HT-29 (cell line): ENCODE data around the gene DCUN1D3. TPM values are rescaled to one million over a fixed set of nuclear protein-coding genes. Genes with fewer than 3 reads are reported as not detected.

ENCODE experiments used
- DNase-seq: peaks from one replicate; pipeline ENCODE4 v3.0.0-alpha.2; 2015; ENCODE audit warnings: low spot score
- small RNA-seq: library from RNA; depleted of rRNA; stranded (forward); fragments of <200 nt; gene quantifications from one replicate; pipeline ENCODE3, GENCODE V24; 2014
- total RNA-seq: library from RNA; depleted of rRNA; stranded (reverse); fragments of >200 nt; shearing (Covaris generic); gene quantifications from 2 replicates; pipeline ENCODE4 v1.2.3, GENCODE V29; 2014; rRNA removed

DCUN1D3 gene
- total RNA-seq, 1 experiment from 2014 or later = 8.9 TPM

GRCh38 chr16:20830372-20830771, 69.8 kb downstream of the DCUN1D3 start:
- no peak for DNase-seq

GRCh38 chr16:20829536-20829935, 70.6 kb downstream of the DCUN1D3 start:
- DNase-seq = no peak

- no peak for DNase-seq
These were observed 74.1 kb downstream of the DCUN1D3 start for GRCh38 chr16:20826039-20826566.

DNA sequence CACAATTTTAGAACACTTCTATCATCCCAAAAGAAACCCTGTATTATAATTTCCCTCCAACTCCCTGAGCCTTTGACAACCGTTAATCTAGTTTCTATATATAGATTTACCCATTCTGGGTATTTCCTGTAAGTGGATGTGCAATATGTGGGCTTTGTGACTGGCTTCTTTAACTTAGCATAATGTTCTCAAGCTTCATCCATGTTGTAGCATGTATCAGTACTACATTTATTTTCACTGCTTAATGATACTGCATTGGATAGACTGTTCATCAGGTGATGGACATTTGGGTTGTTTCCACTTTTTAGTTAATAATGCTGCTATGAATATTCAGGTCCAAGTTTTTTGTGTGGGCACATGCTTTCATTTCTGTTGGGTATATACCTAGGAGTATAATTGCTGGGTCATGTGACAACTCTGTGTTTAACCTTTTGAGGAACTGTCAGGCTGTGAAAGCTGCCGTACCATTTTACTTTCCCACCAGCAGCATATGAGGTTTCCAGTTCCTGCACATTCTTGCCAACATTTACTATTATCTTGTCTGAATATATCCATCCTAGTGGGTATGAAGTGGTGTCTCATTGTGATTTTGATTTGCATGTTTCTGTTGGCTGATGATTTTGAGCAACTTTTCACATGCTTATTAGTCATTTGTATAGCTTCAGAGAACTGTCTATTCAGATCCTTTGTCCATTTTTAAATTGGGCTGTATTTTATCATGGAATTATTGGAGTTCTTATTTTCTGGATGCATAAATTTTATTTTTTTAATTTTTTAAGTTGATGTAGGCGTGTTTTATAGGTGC, 77.4 kb downstream of the DCUN1D3 start:
- no peak for DNase-seq

GRCh38 chr16:20821682-20822081, 78.5 kb downstream of the DCUN1D3 start:
- DNase-seq = no peak

DNA sequence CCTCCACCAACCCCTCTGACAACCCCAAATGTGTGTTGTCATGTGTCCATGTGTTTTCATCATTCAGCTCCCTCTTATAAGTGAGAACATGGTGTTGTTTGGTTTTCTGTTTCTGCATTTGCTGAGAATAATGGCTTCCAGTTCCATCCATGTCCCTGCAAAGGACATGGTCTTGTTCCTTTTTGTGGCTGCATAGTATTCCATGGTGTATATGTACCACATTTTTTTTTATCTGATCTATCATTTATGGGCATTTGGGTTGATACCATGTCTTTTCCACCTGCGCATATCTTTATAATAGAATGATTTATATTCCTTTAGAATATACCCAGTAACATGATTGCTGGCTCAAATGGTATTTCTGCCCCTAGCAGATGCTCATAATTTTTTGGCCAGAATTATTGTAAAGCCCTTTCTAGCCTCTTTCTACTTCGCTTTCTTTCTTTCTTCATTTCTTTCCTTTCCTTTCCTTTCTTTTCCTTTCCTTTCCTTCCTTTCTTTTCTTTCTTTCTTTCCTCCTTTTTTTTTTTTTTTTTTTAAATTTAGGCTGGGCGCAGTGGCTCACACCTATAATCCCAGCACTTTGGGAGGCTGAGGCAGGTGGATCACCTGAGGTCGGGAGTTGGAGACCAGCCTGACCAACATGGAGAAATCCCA, 81.1 kb downstream of the DCUN1D3 start:
- no peak for DNase-seq

- no peak for DNase-seq
These were observed 85.4 kb downstream of the DCUN1D3 start for GRCh38 chr16:20814784-20815183.

GRCh38 chr16:20812510-20812909, 87.6 kb downstream of the DCUN1D3 start:
- no peak for DNase-seq

DNA sequence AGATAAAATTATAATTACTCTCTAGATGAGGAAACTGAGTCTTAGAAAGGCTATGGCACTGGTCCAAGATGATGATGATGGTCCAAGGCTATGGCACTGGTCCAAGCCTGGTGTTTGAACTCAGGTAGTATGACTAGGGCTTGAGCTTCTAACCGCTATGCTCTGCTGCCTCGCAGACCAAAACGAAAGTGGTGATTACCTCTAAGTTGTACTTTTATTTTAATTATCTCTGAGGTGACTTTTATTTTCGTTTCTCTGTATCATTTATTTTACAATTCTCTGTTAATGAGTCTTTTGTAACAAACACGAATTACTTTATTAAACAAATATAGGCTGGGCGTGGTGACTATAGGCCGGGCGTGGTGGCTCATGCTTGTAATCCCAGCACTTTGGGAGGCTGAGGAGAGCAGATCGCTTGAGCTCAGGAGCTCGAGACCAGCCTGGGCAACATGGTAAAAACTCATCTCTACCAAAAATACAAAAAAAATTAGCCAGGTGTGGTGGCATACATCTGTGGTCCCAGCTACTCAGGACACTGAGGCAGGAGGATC, 88.2 kb downstream of the DCUN1D3 start:
- DNase-seq = no peak

GRCh38 chr16:20807862-20808261, 92.3 kb downstream of the DCUN1D3 start:
- DNase-seq = no peak

DNA sequence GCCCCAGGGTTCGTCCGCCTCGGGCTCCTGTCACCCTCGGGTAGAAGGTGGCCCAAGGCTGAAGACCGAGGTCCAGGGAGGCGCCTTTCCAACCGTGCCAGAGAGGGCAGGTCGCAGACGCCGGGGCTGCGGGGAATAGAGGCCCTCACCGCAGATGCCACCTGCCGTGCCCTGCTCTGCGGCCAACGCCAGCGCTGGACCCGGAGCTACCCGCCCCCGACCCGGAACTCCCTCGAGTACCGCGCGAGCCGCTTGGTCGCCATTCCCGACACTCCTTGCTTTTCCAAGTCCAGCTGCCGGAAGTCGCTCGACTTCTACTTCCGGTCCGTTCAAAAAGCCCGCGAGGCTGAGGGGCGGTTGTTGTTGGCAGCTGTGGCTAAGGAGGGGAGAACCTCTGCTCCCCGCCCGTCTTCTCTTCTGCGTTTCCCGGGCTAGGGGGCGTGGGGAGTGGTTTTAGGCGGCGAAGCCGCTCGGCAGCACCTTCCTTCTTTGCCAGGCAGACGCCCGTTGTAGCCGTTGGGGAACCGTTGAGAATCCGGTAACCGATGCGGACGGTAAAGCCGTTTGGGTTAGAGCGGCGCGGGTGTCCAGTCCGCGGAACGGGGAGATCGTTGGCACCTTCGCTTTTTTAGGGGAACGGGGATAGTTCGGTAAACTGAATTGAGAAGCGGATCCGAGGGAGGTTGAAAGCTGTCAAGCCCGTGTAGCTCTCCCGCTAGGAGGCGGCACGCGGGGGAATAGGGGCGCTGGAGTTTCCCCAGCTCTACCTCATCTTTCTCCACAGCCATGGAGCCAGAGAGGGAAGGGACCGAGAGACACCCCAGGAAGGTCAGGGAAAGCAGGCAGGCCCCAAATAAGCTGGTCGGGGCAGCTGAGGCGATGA, 93.7 kb downstream of the DCUN1D3 start, which contains the start of the genes ERI2 and REXO5:
Gene ERI2, minus strand, starts transcription at position 305 of the 883 bp plus-strand sequence. Its CDS starts 42 bp downstream, at position 263.
Gene REXO5, plus strand, starts transcription at position 360 of the 883 bp plus-strand sequence. Its CDS starts 427 bp downstream, at position 787.
- peak; percentile 95 for DNase-seq

DNA sequence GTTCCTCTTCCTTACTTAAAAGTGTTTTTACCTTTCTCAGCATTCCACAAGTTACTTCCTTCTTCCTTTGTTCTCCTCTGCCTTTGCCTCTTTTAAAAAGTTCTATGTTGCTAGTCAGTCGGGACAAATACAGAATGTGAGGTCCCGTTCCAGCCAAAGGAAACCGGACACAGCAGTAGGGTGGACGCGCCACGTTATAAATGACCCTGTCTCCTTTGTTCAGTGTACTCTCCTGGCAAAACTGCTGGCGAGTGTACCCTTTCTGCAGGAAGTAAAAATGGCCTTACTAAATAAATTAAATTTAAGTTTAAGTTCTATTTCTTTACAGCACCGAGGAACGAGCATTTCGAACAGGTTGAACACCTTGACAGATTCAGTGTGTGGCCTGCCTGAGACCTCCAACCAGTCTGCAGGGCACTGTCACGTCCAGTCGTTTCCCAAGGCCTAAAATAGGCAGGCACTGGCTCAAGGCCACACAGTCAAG, 94.4 kb downstream of the DCUN1D3 start:
- DNase-seq = peak; percentile 61

Small RNAs within 50 kb of the gene (small RNA-seq; reads per million reads assigned to genes)
- not detected for gene RF00618

Other genes starting within 250 kb of the DCUN1D3 start
- gene ACSM1, start 202.7 kb downstream of the DCUN1D3 start, total RNA-seq = not detected in 2 replicates
- 51.8 and 55.4 TPM in 2 replicates for gene THUMPD1, start 158.5 kb downstream of the DCUN1D3 start, total RNA-seq
- gene ACSM3, start 136.3 kb downstream of the DCUN1D3 start, total RNA-seq = 15.8 and 19.2 TPM in 2 replicates
- 11.9 and 17.8 TPM in 2 replicates for gene ERI2, start 93.9 kb downstream of the DCUN1D3 start, total RNA-seq
- gene REXO5, start 93.8 kb downstream of the DCUN1D3 start, total RNA-seq = 5.8 and 6.5 TPM in 2 replicates
- 28.5 and 36.5 TPM in 2 replicates for gene LYRM1, start 413 bp upstream of the DCUN1D3 start, total RNA-seq